ENCODE data around the gene EML6.

DNA sequence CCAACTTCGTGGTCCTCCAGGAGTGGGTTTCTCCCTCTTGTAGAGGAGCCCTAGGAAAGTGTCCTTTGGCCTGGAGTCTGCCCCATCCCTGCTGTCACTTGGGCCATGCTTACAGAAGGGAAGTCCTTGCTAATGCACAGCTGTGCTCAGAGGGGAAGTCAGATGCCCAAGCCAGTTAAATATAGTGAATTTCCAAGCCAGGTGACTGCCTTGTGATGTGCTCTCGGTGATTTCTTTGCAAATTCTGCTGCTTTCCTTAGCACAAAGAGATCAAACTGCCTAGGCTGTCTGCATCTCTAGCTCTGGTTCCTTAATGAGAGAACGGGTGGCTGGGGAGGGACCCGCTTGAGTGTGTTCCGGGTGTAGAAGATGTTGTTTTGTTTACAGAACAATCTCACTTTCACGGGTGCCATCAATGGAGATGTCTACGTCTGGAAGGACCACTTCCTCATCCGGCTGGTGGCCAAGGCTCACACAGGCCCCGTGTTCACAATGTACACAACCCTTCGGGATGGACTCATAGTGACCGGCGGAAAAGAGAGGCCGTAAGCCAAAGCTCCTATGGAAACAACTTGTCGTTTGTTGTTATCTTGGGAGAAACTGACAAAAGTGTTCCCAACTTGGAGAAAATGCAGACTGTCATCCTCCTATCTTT lies 235.4 kb downstream of the EML6 start:
- no peak for TF ChIP-seq GATA2 (IDR thresholded peaks at IDR 0.05; ENCODE audit: low read depth, low read length)
- TF ChIP-seq GATA3 (IDR thresholded peaks at IDR 0.05; ENCODE audit: low read depth, low read length) = no peak

Measured in SH-SY5Y (cell line).